ENCODE measurements around the gene CSKMT.

The CSKMT gene

DNA sequence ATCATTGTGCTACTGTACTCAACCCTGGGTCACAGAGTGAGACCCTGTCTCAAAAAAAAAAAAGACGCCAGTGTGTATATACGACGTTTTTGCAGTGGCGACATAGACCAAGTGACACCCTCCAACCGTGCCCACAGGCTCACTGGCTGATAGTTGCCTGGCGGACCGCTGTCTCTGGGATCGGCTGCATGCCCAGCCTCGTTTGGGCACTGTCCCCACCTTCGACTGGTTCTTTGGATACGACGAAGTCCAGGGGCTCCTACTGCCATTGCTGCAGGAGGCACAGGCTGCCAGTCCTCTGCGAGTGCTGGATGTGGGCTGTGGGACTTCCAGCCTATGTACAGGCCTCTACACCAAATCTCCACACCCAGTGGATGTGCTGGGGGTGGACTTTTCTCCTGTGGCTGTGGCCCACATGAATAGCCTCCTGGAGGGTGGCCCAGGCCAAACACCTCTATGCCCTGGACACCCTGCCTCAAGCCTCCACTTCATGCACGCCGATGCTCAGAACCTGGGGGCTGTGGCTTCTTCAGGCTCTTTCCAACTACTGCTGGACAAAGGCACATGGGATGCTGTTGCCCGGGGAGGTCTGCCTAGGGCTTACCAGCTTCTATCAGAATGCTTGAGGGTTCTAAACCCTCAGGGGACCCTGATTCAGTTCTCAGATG lies 1.3 kb downstream of the CSKMT start:
- peaks cover 0 to 41% (median 16%) of the 10 kb centered on the region in 4 experiments for H3K36me3 ChIP-seq (ENCODE audit: control insufficient read depth in 4 of 4, insufficient read depth in 4 of 4, low read length in 3 of 4)
- H3K27me3 ChIP-seq (replicated peaks in 2 of 5; ENCODE audit: control insufficient read depth in 4 of 5, insufficient read depth in 5 of 5, low read length in 4 of 5) = no peaks in the 10 kb centered on the region
- ChIA-PET POLR2A (interaction anchor here (0.6 to 2.3 kb wide), 9 partner anchors 8 to 175 kb away, joined by 3 to 33 read pairs (median 9); partner anchors contain the start of genes INTS5 and TUT1), CTCF (interaction anchor here (0.6 to 9.4 kb wide), 8 partner anchors 9 to 73 kb away, joined by 3 to 33 read pairs (median 16); partner anchors contain the start of genes GANAB, TUT1 and UBXN1)
- 77% methylated on average over 11 of the region's 16 CpGs for WGBS (ENCODE audit: insufficient coverage)
- H3K4me1 ChIP-seq (ENCODE audit: control extremely low read depth in 1 of 4, control insufficient read depth in 4 of 4, insufficient read depth in 4 of 4, low read length in 3 of 4) = peaks cover 4 to 51% (median 38%) of the 10 kb centered on the region in 4 experiments
- H3K4me3 ChIP-seq (ENCODE audit: control insufficient read depth in 1 of 7, extremely low read depth in 1 of 7, insufficient read depth in 4 of 7, low read depth in 2 of 7, low read length in 6 of 7) = peak overlapping the region in 6 of 7 experiments; percentile 91 to 99 (median 95)
- no peak for DNase-seq
- H3K27ac ChIP-seq (ENCODE audit: insufficient read depth in 1 of 2, low read depth in 1 of 2, low read length in 2 of 2, poor library complexity in 1 of 2, severe bottlenecking in 2 of 2) = peak overlapping the region; percentile 66 to 87
- H3K9me3 ChIP-seq (ENCODE audit: control extremely low read depth in 1 of 5, control insufficient read depth in 4 of 5, insufficient read depth in 2 of 5, low read depth in 1 of 5, low read length in 4 of 5) = no peaks in the 10 kb centered on the region

DNA sequence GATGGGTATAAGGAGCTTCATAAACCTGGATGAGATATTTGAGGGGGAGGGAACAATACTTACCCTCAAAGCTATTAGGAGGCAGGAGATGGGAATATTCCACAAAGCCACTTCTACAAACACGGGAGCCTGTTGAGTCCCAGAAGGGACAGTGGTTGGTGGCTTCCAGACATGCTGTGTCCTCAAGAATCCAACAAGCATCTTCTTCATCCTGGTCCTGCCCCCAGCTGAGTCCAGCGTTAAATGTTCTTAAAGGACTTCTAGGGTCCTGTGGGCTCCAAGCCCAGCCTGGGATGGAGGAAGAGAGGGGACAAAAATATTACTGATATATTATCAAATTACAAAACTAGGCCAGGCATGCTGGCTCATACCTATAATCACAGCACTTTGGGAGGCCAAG lies 2.3 kb downstream of the CSKMT start:
- no peak for DNase-seq
- WGBS (ENCODE audit: insufficient coverage) = no CpG with 5 or more reads among the region's 2 CpGs
- Histone ChIP-seq H3K27ac (ENCODE audit: insufficient read depth in 1 of 2, low read depth in 1 of 2, low read length in 2 of 2, poor library complexity in 1 of 2, severe bottlenecking in 2 of 2) (peak overlapping the region in 1 of 2 experiments; percentile 9), H3K4me1 (ENCODE audit: control extremely low read depth in 1 of 4, control insufficient read depth in 4 of 4, insufficient read depth in 4 of 4, low read length in 3 of 4) (peaks cover 4 to 55% (median 44%) of the 10 kb centered on the region in 4 experiments), H3K36me3 (ENCODE audit: control insufficient read depth in 4 of 4, insufficient read depth in 4 of 4, low read length in 3 of 4) (peaks cover 0 to 36% (median 14%) of the 10 kb centered on the region in 4 experiments), H3K4me3 (ENCODE audit: control insufficient read depth in 1 of 7, extremely low read depth in 1 of 7, insufficient read depth in 4 of 7, low read depth in 2 of 7, low read length in 6 of 7) (peak overlapping the region in 1 of 7 experiments; percentile 96), H3K9me3 (ENCODE audit: control extremely low read depth in 1 of 5, control insufficient read depth in 4 of 5, insufficient read depth in 2 of 5, low read depth in 1 of 5, low read length in 4 of 5) (no peaks in the 10 kb centered on the region), H3K27me3 (replicated peaks in 2 of 5; ENCODE audit: control insufficient read depth in 4 of 5, insufficient read depth in 5 of 5, low read length in 4 of 5) (no peaks in the 10 kb centered on the region)
- ChIA-PET CTCF (interaction anchor here (1.0 to 9.4 kb wide), 9 partner anchors 8 to 74 kb away, joined by 3 to 33 read pairs (median 13); partner anchors contain the start of genes GANAB, TUT1 and UBXN1), POLR2A (interaction anchor here (0.8 to 1.0 kb wide), 2 partner anchors 76 to 124 kb away, joined by 3 read pairs; partner anchors contain the start of gene TUT1)

DNA sequence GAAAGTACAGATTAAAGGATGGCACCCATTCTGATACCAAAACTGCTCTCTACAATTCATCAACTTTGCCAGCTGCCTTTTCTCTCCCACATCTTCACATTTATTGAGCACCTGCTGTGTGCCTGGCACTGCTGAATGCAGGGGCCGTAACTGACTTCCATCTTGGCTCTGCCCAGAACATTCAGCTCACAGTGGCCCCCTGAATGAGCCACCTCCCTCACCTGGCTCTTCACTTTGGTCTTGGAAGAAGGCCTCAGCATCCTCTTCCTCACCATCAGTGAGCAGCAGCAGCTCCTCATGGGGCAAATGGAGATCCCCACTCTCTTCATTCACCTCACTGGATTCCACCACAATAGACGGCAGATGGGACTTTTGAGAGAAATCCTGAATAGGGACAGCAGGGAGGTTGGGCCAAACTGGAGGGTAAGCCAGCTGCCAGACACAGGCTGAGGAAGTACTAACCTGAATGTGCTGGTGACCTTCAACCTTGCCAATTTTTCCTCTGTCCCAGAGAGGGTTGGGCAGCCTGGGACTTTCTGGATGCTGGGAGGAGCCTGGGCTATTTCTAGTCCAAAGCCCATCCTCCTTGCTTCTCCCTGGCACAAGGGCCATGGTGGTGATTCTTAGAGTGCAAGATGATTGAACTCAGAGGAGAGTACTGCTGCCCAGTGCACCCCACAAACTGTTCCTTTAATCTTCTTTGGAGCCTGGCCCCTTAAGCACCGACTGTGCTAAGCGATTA lies 4.5 kb downstream of the CSKMT start:
- ChIA-PET POLR2A (interaction anchor here (2.3 to 2.5 kb wide), 2 partner anchors 17 to 23 kb away, joined by 7 to 16 read pairs; partner anchors contain the start of genes GANAB and INTS5), CTCF (interaction anchor here (0.8 to 9.4 kb wide), 5 partner anchors 11 to 57 kb away, joined by 3 to 33 read pairs (median 9); partner anchors contain the start of genes EML3, GANAB, ROM1 and UBXN1)
- no peak for DNase-seq
- H3K4me3 ChIP-seq (ENCODE audit: control insufficient read depth in 1 of 7, extremely low read depth in 1 of 7, insufficient read depth in 4 of 7, low read depth in 2 of 7, low read length in 6 of 7) = peak overlapping the region in 1 of 7 experiments; percentile 34
- 100% methylated on average over 3 of the region's 4 CpGs for WGBS (ENCODE audit: insufficient coverage)
- H3K4me1 ChIP-seq (ENCODE audit: control extremely low read depth in 1 of 4, control insufficient read depth in 4 of 4, insufficient read depth in 4 of 4, low read length in 3 of 4) = peaks cover 4 to 63% (median 45%) of the 10 kb centered on the region in 4 experiments
- H3K36me3 ChIP-seq (ENCODE audit: control insufficient read depth in 4 of 4, insufficient read depth in 4 of 4, low read length in 3 of 4) = peaks cover 0 to 39% (median 14%) of the 10 kb centered on the region in 4 experiments
- no peaks in the 10 kb centered on the region for H3K9me3 ChIP-seq (ENCODE audit: control extremely low read depth in 1 of 5, control insufficient read depth in 4 of 5, insufficient read depth in 2 of 5, low read depth in 1 of 5, low read length in 4 of 5)
- H3K27ac ChIP-seq (ENCODE audit: insufficient read depth in 1 of 2, low read depth in 1 of 2, low read length in 2 of 2, poor library complexity in 1 of 2, severe bottlenecking in 2 of 2) = peak overlapping the region in 1 of 2 experiments; percentile 59
- H3K27me3 ChIP-seq (replicated peaks in 2 of 5; ENCODE audit: control insufficient read depth in 4 of 5, insufficient read depth in 5 of 5, low read length in 4 of 5) = no peaks in the 10 kb centered on the region

DNA sequence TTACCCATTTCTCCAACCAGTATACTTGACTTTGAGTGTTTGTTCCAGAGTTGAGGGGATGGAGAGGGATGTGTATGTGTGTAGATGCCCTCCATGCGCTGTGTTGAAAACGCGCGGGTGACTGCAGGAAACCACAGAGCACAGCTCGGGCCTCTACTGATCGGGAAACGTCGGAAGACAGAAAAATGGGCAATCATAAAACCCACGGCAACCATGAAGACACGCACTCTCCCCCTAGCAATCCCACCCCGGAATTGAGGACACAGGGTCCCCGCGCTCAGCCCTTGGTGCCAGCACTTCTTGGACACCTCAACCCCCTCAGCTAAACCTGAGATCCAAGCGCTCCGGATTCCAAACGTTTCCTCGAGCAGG lies 6.1 kb downstream of the CSKMT start:
- 0% methylated on average over 14 of the region's 17 CpGs for WGBS (ENCODE audit: insufficient coverage)
- peak overlapping the region; percentile 82 to 100 (median 94) for H3K4me3 ChIP-seq (ENCODE audit: control insufficient read depth in 1 of 7, extremely low read depth in 1 of 7, insufficient read depth in 4 of 7, low read depth in 2 of 7, low read length in 6 of 7)
- peak overlapping the region; percentile 84 to 89 for H3K27ac ChIP-seq (ENCODE audit: insufficient read depth in 1 of 2, low read depth in 1 of 2, low read length in 2 of 2, poor library complexity in 1 of 2, severe bottlenecking in 2 of 2)
- no peaks in the 10 kb centered on the region for H3K27me3 ChIP-seq (replicated peaks in 2 of 5; ENCODE audit: control insufficient read depth in 4 of 5, insufficient read depth in 5 of 5, low read length in 4 of 5)
- H3K36me3 ChIP-seq (ENCODE audit: control insufficient read depth in 4 of 4, insufficient read depth in 4 of 4, low read length in 3 of 4) = peaks cover 2 to 38% (median 17%) of the 10 kb centered on the region in 4 experiments
- H3K4me1 ChIP-seq (ENCODE audit: control extremely low read depth in 1 of 4, control insufficient read depth in 4 of 4, insufficient read depth in 4 of 4, low read length in 3 of 4) = peaks cover under 1 to 55% (median 37%) of the 10 kb centered on the region in 4 experiments
- DNase-seq = peak in 2 of 3 donors; percentile 72 to 79
- POLR2A ChIA-PET = interaction anchor here (0.9 to 2.6 kb wide), 8 partner anchors 10 to 185 kb away, joined by 3 to 20 read pairs (median 6); partner anchors contain the start of genes GANAB, INTS5, TTC9C and TUT1
- CTCF ChIA-PET = interaction anchor here (0.8 to 9.4 kb wide), 9 partner anchors 10 to 79 kb away, joined by 3 to 33 read pairs (median 4); partner anchors contain the start of genes GANAB and TUT1
- no peaks in the 10 kb centered on the region for H3K9me3 ChIP-seq (ENCODE audit: control extremely low read depth in 1 of 5, control insufficient read depth in 4 of 5, insufficient read depth in 2 of 5, low read depth in 1 of 5, low read length in 4 of 5)

DNA sequence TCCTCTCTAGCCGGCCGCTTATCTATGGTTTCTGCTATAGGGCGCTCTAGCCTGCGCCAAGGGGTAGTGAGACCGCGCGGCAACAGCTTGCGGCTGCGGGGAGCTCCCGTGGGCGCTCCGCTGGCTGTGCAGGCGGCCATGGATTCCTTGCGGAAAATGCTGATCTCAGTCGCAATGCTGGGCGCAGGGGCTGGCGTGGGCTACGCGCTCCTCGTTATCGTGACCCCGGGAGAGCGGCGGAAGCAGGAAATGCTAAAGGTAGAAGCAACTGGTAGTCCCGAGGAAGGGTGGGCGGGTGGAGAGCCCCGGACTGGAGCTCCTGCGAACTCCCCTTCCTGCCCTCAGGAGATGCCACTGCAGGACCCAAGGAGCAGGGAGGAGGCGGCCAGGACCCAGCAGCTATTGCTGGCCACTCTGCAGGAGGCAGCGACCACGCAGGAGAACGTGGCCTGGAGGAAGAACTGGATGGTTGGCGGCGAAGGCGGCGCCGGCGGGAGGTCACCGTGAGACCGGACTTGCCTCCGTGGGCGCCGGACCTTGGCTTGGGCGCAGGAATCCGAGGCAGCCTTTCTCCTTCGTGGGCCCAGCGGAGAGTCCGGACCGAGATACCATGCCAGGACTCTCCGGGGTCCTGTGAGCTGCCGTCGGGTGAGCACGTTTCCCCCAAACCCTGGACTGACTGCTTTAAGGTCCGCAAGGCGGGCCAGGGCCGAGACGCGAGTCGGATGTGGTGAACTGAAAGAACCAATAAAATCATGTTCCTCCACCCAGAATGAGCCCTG lies 6.7 kb downstream of the CSKMT start, which contains the start of the genes LBHD1 and UQCC3:
Gene LBHD1, minus strand, starts transcription at position 660 of the 782 bp plus-strand sequence. CDS start 2,236 bp downstream, outside the sequence.
Gene UQCC3, plus strand, starts transcription at position 66 of the 782 bp plus-strand sequence. Its CDS starts 73 bp downstream, at position 139.
- Histone ChIP-seq H3K9me3 (ENCODE audit: control extremely low read depth in 1 of 5, control insufficient read depth in 4 of 5, insufficient read depth in 2 of 5, low read depth in 1 of 5, low read length in 4 of 5) (no peaks in the 10 kb centered on the region), H3K27me3 (replicated peaks in 2 of 5; ENCODE audit: control insufficient read depth in 4 of 5, insufficient read depth in 5 of 5, low read length in 4 of 5) (no peaks in the 10 kb centered on the region), H3K4me1 (ENCODE audit: control extremely low read depth in 1 of 4, control insufficient read depth in 4 of 4, insufficient read depth in 4 of 4, low read length in 3 of 4) (peaks cover 0 to 49% (median 31%) of the 10 kb centered on the region in 4 experiments), H3K27ac (ENCODE audit: insufficient read depth in 1 of 2, low read depth in 1 of 2, low read length in 2 of 2, poor library complexity in 1 of 2, severe bottlenecking in 2 of 2) (peak within 1 kb of the TSS; percentile 84 to 89), H3K36me3 (ENCODE audit: control insufficient read depth in 4 of 4, insufficient read depth in 4 of 4, low read length in 3 of 4) (peaks cover 2 to 38% (median 20%) of the 10 kb centered on the region in 4 experiments), H3K4me3 (ENCODE audit: control insufficient read depth in 1 of 7, extremely low read depth in 1 of 7, insufficient read depth in 4 of 7, low read depth in 2 of 7, low read length in 6 of 7) (peak within 1 kb of the TSS; percentile 82 to 100 (median 94))
- under 1% methylated on average over 57 of the region's 59 CpGs for WGBS (ENCODE audit: insufficient coverage)
- POLR2A ChIA-PET = interaction anchor here (0.6 to 2.6 kb wide), 10 partner anchors 9 to 184 kb away, joined by 3 to 20 read pairs (median 6); partner anchors contain the start of genes GANAB, INTS5, NXF1 and TTC9C
- DNase-seq = peak; percentile 92 to 96 (median 94)
- CTCF ChIA-PET = interaction anchor here (0.7 to 9.4 kb wide), 13 partner anchors 10 to 80 kb away, joined by 3 to 33 read pairs (median 4); partner anchors contain the start of genes GANAB and TUT1

DNA sequence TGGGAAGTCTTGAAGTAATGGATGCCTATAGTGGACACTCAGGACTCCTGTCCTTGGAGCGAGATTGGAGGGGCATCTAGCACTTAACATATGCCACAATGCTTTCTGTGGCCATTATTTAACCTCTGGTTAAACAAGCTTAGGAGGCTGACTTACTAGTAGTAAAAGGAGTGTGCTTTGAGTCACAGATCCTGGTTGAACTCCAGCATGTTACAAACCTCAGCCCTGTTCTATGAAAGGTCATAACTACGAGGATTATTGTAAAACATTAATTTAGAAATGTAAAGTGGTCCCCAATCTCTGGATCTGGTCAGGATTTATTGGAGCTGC lies 8.0 kb downstream of the CSKMT start:
- H3K9me3 ChIP-seq (ENCODE audit: control extremely low read depth in 1 of 5, control insufficient read depth in 4 of 5, insufficient read depth in 2 of 5, low read depth in 1 of 5, low read length in 4 of 5) = no peaks in the 10 kb centered on the region
- H3K4me3 ChIP-seq (ENCODE audit: control insufficient read depth in 1 of 7, extremely low read depth in 1 of 7, insufficient read depth in 4 of 7, low read depth in 2 of 7, low read length in 6 of 7) = peak overlapping the region in 1 of 7 experiments; percentile 100
- H3K27ac ChIP-seq (ENCODE audit: insufficient read depth in 1 of 2, low read depth in 1 of 2, low read length in 2 of 2, poor library complexity in 1 of 2, severe bottlenecking in 2 of 2) = peak overlapping the region in 1 of 2 experiments; percentile 52
- H3K27me3 ChIP-seq (replicated peaks in 2 of 5; ENCODE audit: control insufficient read depth in 4 of 5, insufficient read depth in 5 of 5, low read length in 4 of 5) = no peaks in the 10 kb centered on the region
- DNase-seq = no peak
- ChIA-PET CTCF (interaction anchor here (0.7 to 5.0 kb wide), 7 partner anchors 6 to 61 kb away, joined by 3 to 29 read pairs (median 4); partner anchors contain the start of genes C11orf98 and CSKMT), POLR2A (interaction anchor here (1.3 kb wide), 1 partner anchor 20 kb away, joined by 4 read pairs; the partner anchor contains the start of gene INTS5)
- peaks cover 0 to 47% (median 30%) of the 10 kb centered on the region in 4 experiments for H3K4me1 ChIP-seq (ENCODE audit: control extremely low read depth in 1 of 4, control insufficient read depth in 4 of 4, insufficient read depth in 4 of 4, low read length in 3 of 4)
- 100% methylated on average over 1 of the region's 2 CpGs for WGBS (ENCODE audit: insufficient coverage)
- peaks cover 2 to 41% (median 26%) of the 10 kb centered on the region in 4 experiments for H3K36me3 ChIP-seq (ENCODE audit: control insufficient read depth in 4 of 4, insufficient read depth in 4 of 4, low read length in 3 of 4)
